ENCODE measurements around the gene ACAD11.

The ACAD11 gene

DNA sequence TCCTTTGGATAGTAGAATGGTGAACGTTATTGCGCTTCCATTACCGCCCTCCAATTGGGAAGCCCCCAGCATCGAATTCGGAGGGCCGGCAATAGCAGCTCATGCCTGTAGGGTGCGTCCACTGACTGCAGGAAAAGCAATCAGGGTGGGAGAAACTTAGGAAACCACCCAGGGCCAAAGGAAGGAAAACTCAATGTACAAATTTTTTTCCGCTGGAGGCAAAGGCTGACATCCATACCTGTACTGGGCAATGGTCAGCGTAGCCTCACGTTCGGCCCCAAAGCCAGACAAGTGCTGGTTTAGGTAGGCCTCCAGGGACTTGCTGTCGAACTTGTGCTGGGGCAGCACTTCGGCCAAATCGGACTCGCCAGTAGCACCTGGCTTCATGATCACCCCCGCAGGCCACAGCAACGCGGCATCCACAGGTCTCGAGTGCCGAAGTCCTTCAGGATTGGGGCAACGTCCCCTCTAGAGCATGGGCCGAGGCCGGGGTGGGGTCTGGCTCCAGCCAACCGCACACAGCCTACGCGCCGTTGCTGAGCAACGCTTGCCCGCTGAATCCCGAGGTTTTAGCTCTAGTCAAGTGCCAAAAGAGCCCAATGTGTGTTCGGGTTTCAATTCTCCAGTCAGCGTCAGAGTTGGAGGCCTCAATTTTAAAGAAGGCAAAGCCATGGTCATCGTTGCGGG is at the start of gene ACAD11:
TSS of gene ACAD11 (minus strand) at position 445 of the 687 bp plus-strand sequence. CDS start at position 387, 58 bp downstream.
- Histone ChIP-seq H3K9ac (peak within 1 kb of the TSS; percentile 93), H3K36me3 (ENCODE audit: control insufficient read depth, insufficient read depth, low read length) (no peaks in the 10 kb centered on the region), H3K27ac (peak within 1 kb of the TSS; percentile 86), H3K9me3 (ENCODE audit: control insufficient read depth, low read length) (no peaks in the 10 kb centered on the region), H3K4me2 (ENCODE audit: low read length) (peak within 1 kb of the TSS; percentile 75), H3K27me3 (ENCODE audit: control insufficient read depth, insufficient read depth, low read length) (no peaks in the 10 kb centered on the region), H3K4me1 (peaks cover 15% of the 10 kb centered on the region), H2AFZ (peak within 1 kb of the TSS; percentile 96), H3K4me3 (ENCODE audit: low read depth, low read length) (peak within 1 kb of the TSS; percentile 85), H3K79me2 (peaks cover 33% of the 10 kb centered on the region)
- TF ChIP-seq, protein P1, sequence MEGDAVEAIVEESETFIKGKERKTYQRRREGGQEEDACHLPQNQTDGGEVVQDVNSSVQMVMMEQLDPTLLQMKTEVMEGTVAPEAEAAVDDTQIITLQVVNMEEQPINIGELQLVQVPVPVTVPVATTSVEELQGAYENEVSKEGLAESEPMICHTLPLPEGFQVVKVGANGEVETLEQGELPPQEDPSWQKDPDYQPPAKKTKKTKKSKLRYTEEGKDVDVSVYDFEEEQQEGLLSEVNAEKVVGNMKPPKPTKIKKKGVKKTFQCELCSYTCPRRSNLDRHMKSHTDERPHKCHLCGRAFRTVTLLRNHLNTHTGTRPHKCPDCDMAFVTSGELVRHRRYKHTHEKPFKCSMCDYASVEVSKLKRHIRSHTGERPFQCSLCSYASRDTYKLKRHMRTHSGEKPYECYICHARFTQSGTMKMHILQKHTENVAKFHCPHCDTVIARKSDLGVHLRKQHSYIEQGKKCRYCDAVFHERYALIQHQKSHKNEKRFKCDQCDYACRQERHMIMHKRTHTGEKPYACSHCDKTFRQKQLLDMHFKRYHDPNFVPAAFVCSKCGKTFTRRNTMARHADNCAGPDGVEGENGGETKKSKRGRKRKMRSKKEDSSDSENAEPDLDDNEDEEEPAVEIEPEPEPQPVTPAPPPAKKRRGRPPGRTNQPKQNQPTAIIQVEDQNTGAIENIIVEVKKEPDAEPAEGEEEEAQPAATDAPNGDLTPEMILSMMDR (IDR thresholded peaks at IDR 0.05) = peak; percentile 49

DNA sequence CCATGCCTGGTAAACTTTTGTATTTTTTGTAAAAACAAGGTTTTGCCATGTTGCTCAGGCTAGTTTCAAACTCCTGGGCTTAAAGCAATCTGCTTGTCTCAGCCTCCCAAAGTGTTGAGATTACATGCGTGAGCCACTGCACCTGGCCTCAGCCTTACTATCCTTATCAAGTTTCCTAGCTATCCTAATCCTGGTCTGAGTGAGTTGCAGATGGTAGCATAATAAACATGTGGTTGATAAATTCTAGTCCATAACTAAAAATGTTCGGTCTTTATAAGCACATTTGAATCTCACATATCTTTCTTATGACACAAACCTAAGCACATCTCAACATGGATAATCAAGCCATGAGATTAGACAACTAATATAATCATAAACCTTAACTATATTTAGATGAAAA is 44.1 kb upstream of the ACAD11 start:
- H3K4me2 ChIP-seq (ENCODE audit: low read length) = no peak overlapping the region
- H3K27me3 ChIP-seq (ENCODE audit: control insufficient read depth, insufficient read depth, low read length) = no peaks in the 10 kb centered on the region
- no peak overlapping the region for H3K4me3 ChIP-seq (ENCODE audit: low read depth, low read length)
- no peaks in the 10 kb centered on the region for H3K4me1 ChIP-seq
- H3K27ac ChIP-seq = no peak overlapping the region
- H2AFZ ChIP-seq = no peak overlapping the region
- no peaks in the 10 kb centered on the region for H3K79me2 ChIP-seq
- H3K9me3 ChIP-seq (ENCODE audit: control insufficient read depth, low read length) = no peaks in the 10 kb centered on the region
- TF ChIP-seq, protein P1 (IDR thresholded peaks at IDR 0.05) = no peak
- H3K36me3 ChIP-seq (ENCODE audit: control insufficient read depth, insufficient read depth, low read length) = no peaks in the 10 kb centered on the region
- H3K9ac ChIP-seq = no peak overlapping the region

DNA sequence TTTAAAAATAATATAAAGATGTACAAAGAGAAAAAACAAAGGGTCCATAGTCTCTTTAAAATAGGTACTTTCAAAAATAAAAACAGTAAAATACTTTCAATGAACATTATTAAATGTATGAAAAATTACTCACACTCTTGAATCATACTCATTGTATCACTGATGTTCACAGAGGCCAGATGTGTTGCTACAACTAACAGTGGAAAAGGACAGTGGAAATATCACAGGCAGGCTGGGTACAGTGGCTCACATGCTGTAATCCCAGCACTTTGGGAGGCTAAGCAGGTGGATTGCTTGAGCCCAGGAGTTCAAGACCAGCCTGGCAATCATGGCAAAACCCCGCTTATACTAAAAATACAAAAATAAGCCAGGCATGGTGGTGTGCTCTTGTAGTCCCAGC is 35.8 kb upstream of the ACAD11 start:
- Histone ChIP-seq H3K4me3 (ENCODE audit: low read depth, low read length) (no peak overlapping the region), H3K79me2 (no peaks in the 10 kb centered on the region), H3K4me1 (no peaks in the 10 kb centered on the region), H3K9ac (no peak overlapping the region), H3K9me3 (ENCODE audit: control insufficient read depth, low read length) (no peaks in the 10 kb centered on the region), H3K27ac (no peak overlapping the region), H3K4me2 (ENCODE audit: low read length) (no peak overlapping the region), H3K36me3 (ENCODE audit: control insufficient read depth, insufficient read depth, low read length) (no peaks in the 10 kb centered on the region), H3K27me3 (ENCODE audit: control insufficient read depth, insufficient read depth, low read length) (no peaks in the 10 kb centered on the region), H2AFZ (no peak overlapping the region)
- TF ChIP-seq, protein P1 (IDR thresholded peaks at IDR 0.05) = no peak

DNA sequence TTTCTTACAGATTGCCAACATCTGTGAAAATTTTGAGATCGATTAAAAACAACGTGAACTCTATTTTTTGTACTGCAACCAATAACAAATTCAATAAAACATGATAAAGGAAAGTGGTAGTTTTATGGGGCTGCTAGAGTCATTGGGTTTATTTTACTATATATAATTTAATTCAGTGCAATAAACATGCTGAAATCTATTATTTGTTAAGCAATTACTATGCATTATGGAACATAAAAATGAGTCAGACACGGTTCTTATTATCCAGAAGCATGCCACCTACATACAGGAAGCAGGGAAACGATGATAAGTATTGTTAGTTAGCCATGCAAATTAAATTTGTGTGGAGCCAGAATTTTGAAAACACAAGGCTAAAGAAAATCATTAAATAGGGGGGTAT is 35.4 kb upstream of the ACAD11 start:
- H3K9ac ChIP-seq = no peak overlapping the region
- H3K4me2 ChIP-seq (ENCODE audit: low read length) = no peak overlapping the region
- no peak overlapping the region for H3K27ac ChIP-seq
- TF ChIP-seq, protein P1 (IDR thresholded peaks at IDR 0.05) = no peak
- no peaks in the 10 kb centered on the region for H3K79me2 ChIP-seq
- no peaks in the 10 kb centered on the region for H3K4me1 ChIP-seq
- no peaks in the 10 kb centered on the region for H3K36me3 ChIP-seq (ENCODE audit: control insufficient read depth, insufficient read depth, low read length)
- no peak overlapping the region for H3K4me3 ChIP-seq (ENCODE audit: low read depth, low read length)
- H3K27me3 ChIP-seq (ENCODE audit: control insufficient read depth, insufficient read depth, low read length) = no peaks in the 10 kb centered on the region
- no peak overlapping the region for H2AFZ ChIP-seq
- no peaks in the 10 kb centered on the region for H3K9me3 ChIP-seq (ENCODE audit: control insufficient read depth, low read length)

GRCh38 chr3:132690040-132690439 is 30.4 kb upstream of the ACAD11 start:
- Histone ChIP-seq H3K27ac (no peak overlapping the region), H3K36me3 (ENCODE audit: control insufficient read depth, insufficient read depth, low read length) (no peaks in the 10 kb centered on the region), H3K4me3 (ENCODE audit: low read depth, low read length) (no peak overlapping the region), H2AFZ (no peak overlapping the region), H3K4me2 (ENCODE audit: low read length) (no peak overlapping the region), H3K4me1 (no peaks in the 10 kb centered on the region), H3K27me3 (ENCODE audit: control insufficient read depth, insufficient read depth, low read length) (no peaks in the 10 kb centered on the region), H3K79me2 (no peaks in the 10 kb centered on the region), H3K9me3 (ENCODE audit: control insufficient read depth, low read length) (no peaks in the 10 kb centered on the region), H3K9ac (no peak overlapping the region)
- TF ChIP-seq, protein P1 (IDR thresholded peaks at IDR 0.05) = no peak
